Measurements from ENCODE around the gene AOPEP. TPM values are rescaled to one million over a fixed set of nuclear protein-coding genes. Genes with fewer than 3 reads are reported as not detected.

The AOPEP gene
- total and polyA plus RNA-seq, 9 of the 15 experiments (the other 6 are each of a cell fraction or from before 2014, with no cell fraction given): 4.5 to 19.3 (median 13.5) TPM

- TF ChIP-seq ZNF239 (CRISPR knock-in tag; IDR thresholded peaks at IDR 0.05) (no peak), ESRRA (IDR thresholded peaks at IDR 0.05; ENCODE audit: borderline replicate concordance, low read depth) (no peak), WHSC1 (IDR thresholded peaks at IDR 0.05; ENCODE audit: low read length) (no peak), BHLHE40 (IDR thresholded peaks at IDR 0.05; ENCODE audit: low read length) (no peak), EP300 (IDR thresholded peaks at IDR 0.05; ENCODE audit: low read length) (no peak), CHCHD3 (CRISPR knock-in tag; IDR thresholded peaks at IDR 0.05) (no peak)
Measured at GRCh38 chr9:94896512-94896911, 170.0 kb downstream of the AOPEP start (continued).

DNA sequence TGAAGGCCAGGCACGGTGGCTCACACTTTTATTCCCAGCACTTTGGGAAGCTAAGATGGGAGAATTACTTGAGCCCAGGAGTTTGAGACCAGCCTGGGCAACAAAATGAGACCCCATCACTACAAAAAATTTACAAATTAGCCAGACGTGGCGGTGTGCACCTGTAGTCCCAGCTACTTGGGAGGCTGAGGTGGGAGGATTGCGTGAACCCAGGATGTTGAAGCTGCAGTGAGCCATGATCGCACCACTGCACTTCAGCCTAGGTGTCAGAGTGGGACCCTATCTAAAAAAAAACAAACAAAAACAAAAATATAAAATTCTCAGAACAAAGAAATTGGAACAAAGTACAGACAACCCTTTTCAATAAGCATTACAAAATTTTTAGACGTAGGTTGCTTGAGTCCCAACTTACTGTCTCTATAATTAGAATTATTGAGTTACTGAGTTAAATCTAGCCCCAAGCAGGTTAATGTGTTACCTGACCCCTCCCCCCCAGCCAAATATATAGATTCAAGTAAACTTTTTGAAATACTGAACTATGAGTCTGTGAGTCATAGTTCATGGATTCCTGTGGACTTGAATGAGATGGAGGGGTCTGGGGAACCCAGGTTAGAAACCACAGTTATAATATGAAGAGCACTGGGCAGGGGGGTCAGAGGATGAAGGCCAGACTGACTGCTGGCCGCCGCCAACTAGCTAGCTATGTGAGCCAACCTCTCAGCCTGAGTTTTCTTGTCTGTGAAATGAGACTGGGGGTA lies 173.1 kb downstream of the AOPEP start:
- H3K9me1 ChIP-seq (ENCODE audit: control insufficient read depth, insufficient read depth, low read length): no peaks in the 10 kb centered on the region
- no peak for ATAC-seq
- intact Hi-C loops (cut with micrococcal nuclease) (no loop called here), in situ Hi-C loops (cut with MboI) (no loop called here)
- no peaks in the 10 kb centered on the region for H3K27me3 ChIP-seq (ENCODE audit: control insufficient read depth in 2 of 2, insufficient read depth in 2 of 2, low read length in 2 of 2)
- no peak overlapping the region for H3K27ac ChIP-seq (ENCODE audit: extremely low read depth, low read depth, low read length)
- 77% methylated on average over 8 of the region's 8 CpGs for WGBS (ENCODE audit: insufficient coverage, low coverage, missing lambda C conversion rate)
- ChIA-PET POLR2A (no interaction called here), CTCF (ENCODE audit: low intra/inter-chr PET ratio) (no interaction called here)
- H3K36me3 ChIP-seq (ENCODE audit: control insufficient read depth, insufficient read depth, low read length): no peaks in the 10 kb centered on the region
- BruUV-seq (replicated peaks): no TSS peak
- H3K4me3 ChIP-seq: no peak overlapping the region
- no peaks in the 10 kb centered on the region for H3K9me3 ChIP-seq (replicated peaks; ENCODE audit: control insufficient read depth, insufficient read depth, low read depth, low read length)
- no peak overlapping the region for H3K9ac ChIP-seq (ENCODE audit: insufficient read depth in 1 of 2, low read depth in 2 of 2, low read length in 2 of 2)
- no peak overlapping the region for H3K4me2 ChIP-seq (ENCODE audit: insufficient read depth, low read length)
- no peaks in the 10 kb centered on the region for H4K20me1 ChIP-seq (replicated peaks; ENCODE audit: control insufficient read depth, insufficient read depth, low read length)
- H2AFZ ChIP-seq (ENCODE audit: low read depth, low read length): no peak overlapping the region
- no peak for FAIRE-seq
- no peaks in the 10 kb centered on the region for H3K79me2 ChIP-seq (ENCODE audit: control insufficient read depth, insufficient read depth, low read length)
- H3K4me1 ChIP-seq (replicated peaks in 1 of 2; ENCODE audit: control insufficient read depth in 2 of 2, insufficient read depth in 2 of 2, low read length in 2 of 2): no peaks in the 10 kb centered on the region; a peak in 1 of 5 replicates
- DNase-seq (ENCODE audit: extremely low read depth in 1 of 4, low spot score in 3 of 4): no peak
- TF ChIP-seq, protein P1, sequence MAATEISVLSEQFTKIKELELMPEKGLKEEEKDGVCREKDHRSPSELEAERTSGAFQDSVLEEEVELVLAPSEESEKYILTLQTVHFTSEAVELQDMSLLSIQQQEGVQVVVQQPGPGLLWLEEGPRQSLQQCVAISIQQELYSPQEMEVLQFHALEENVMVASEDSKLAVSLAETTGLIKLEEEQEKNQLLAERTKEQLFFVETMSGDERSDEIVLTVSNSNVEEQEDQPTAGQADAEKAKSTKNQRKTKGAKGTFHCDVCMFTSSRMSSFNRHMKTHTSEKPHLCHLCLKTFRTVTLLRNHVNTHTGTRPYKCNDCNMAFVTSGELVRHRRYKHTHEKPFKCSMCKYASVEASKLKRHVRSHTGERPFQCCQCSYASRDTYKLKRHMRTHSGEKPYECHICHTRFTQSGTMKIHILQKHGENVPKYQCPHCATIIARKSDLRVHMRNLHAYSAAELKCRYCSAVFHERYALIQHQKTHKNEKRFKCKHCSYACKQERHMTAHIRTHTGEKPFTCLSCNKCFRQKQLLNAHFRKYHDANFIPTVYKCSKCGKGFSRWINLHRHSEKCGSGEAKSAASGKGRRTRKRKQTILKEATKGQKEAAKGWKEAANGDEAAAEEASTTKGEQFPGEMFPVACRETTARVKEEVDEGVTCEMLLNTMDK (IDR thresholded peaks at IDR 0.05; ENCODE audit: borderline replicate concordance, insufficient read depth, low read depth, low read length, poor library complexity, severe bottlenecking): no peak
- TF ChIP-seq RBM25 (IDR thresholded peaks at IDR 0.05; ENCODE audit: low read depth, low read length, severe bottlenecking) (no peak), ZNF586 (CRISPR knock-in tag; conservative IDR thresholded peaks at IDR 0.05) (no peak), PCBP1 (IDR thresholded peaks at IDR 0.05; ENCODE audit: low read depth, low read length, poor library complexity, severe bottlenecking) (no peak), CBX8 (IDR thresholded peaks at IDR 0.05; ENCODE audit: borderline replicate concordance, extremely low read depth, low read depth, low read length, poor library complexity, severe bottlenecking) (no peak), ZNF3 (CRISPR knock-in tag; IDR thresholded peaks at IDR 0.05) (no peak), TAF7 (tag; IDR thresholded peaks at IDR 0.05) (no peak), AFF4 (CRISPR knock-in tag; IDR thresholded peaks at IDR 0.05) (no peak), POLR2AphosphoS2 (IDR thresholded peaks at IDR 0.05; ENCODE audit: low read length) (no peak)

Data from K562 (cell line).